Mesodermal cell (in vitro differentiated cells): ENCODE measurements around the gene PLXNA4.

ENCODE experiments used
- H3K27ac ChIP-seq: 2 replicates; pipeline ENCODE4 v1.7.0; 2013; ENCODE audit warnings: mild to moderate bottlenecking, low read depth, low read length, moderate library complexity; ENCODE audit not compliant: severe bottlenecking
- H3K36me3 ChIP-seq: 2 replicates; pipeline ENCODE4 v1.7.1; 2013; ENCODE audit warnings: mild to moderate bottlenecking, low read length, moderate library complexity; ENCODE audit not compliant: control insufficient read depth, insufficient read depth
- H3K4me1 ChIP-seq: one replicate; pipeline ENCODE4 v1.7.1; 2013; ENCODE audit warnings: mild to moderate bottlenecking, low read length; ENCODE audit not compliant: insufficient read depth, control insufficient read depth, poor library complexity, severe bottlenecking
- H3K4me3 ChIP-seq: 2 replicates; pipeline ENCODE4 v1.7.0; 2013; ENCODE audit warnings: low read length, control low read depth, mild to moderate bottlenecking; ENCODE audit not compliant: insufficient read depth, poor library complexity, severe bottlenecking; ENCODE audit errors: extremely low read depth
- H3K9me3 ChIP-seq: 2 replicates; pipeline ENCODE4 v1.7.1; 2013; ENCODE audit warnings: mild to moderate bottlenecking, low read length, moderate library complexity; ENCODE audit not compliant: control insufficient read depth
- WGBS, 2 experiments: methylation state at CpG; one replicate each; pipeline ENCODE4 v1.1.5; 2013; ENCODE audit warnings: missing lambda C conversion rate in 2 of 2; ENCODE audit not compliant: insufficient coverage in 2 of 2; 5-methylcytosine and 5-hydroxymethylcytosine counted together

The PLXNA4 gene

DNA sequence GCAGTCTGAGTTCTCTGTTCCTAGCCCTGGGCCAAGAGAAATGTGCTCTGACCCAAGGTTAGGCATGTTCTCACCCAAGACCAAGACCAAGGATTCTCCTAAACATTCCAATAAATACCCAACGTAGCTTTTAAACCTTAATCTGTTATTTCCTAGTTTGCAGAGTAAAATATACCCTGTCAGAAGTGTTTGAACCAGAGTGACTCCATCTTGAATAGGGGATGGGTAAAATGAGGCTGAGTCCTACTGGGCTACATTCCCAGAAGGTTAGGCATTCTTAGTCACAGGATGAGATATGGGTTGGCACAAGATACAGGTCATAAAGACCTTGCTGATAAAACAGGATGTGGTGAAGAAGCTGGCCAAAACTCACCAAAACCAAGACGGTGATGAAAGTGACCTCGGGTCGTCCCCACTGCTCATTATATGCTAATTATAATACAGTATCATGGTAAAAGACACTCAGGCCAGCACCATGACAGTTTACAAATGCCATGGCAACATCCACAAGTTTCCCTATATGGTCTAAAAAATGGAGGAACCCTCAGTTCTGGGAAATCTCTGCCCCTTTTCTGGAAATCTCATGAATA is 27.7 kb downstream of the PLXNA4 start:
- H3K27ac ChIP-seq: no peak overlapping the region
- WGBS, 2 experiments: no CpG with 5 or more reads among the region's 4 CpGs

DNA sequence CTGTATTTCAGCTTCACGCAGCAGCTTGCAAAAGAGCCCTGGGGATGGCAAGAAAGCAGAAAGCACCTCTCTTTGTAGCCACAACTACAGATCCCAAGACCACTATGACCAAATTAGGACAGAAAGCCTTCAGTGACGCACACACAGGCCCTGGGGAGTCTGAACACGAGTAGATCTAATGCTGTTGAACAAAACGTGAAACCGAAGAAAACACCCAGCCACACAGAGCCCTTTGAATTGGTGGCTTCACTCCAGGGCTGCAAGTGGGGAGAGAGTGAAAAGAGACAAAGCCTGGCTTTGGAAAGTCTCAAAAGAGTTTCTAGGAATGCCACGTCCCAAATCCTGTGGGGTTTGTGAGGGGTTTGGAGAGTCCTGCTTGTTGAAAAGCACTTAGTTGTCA is 28.4 kb downstream of the PLXNA4 start:
- H3K36me3 ChIP-seq: no peaks in the 10 kb centered on the region
- no peak overlapping the region for H3K4me3 ChIP-seq
- WGBS, 2 experiments: 77 to 79% methylated on average over 4 to 5 of the region's 6 CpGs
- H3K4me1 ChIP-seq: no peaks in the 10 kb centered on the region
- H3K27ac ChIP-seq: no peak overlapping the region
- peaks cover 11% of the 10 kb centered on the region for H3K9me3 ChIP-seq

More for the DNA sequence above, 27.7 kb downstream of the PLXNA4 start:
- Histone ChIP-seq H3K36me3 (no peaks in the 10 kb centered on the region), H3K4me1 (no peaks in the 10 kb centered on the region), H3K4me3 (no peak overlapping the region), H3K9me3 (peaks cover 11% of the 10 kb centered on the region)

DNA sequence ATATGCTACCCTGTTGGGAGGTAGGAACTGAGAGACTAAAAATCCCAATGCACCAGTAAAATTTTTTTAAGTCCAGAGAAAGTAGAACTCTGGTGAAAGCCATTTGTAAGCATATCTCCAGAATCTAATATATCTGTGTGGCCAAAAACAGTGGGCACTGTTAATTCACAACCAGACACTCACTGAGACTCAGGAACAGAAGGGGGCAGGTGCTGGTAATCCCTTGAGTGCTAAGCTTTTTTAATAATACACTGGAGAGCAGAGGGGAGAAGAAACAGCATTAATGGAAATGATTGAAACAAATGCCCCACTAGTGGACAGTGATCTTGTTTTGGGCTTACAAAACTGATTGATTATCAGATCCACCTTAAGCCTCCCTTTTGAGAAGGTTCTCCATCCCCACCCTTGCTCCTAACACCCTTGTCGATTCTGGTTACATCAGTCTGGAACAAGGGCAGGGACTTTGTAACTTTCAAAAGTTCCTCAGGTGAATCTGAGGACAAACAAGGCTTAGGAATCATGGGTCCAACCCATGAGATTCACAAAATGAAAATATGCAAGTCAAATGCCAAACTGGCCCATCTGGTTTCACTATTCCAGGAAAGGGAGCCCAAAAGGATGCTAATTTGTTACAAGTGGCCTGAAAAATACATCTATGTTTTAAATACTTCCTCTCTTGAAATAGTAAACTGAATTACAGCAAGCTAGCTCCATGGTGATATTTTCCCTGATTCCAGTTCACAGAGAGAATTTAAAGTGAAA is 29.7 kb downstream of the PLXNA4 start:
- WGBS, 2 experiments: 89% methylated on average over 1 of the region's 1 CpG
- no peak overlapping the region for H3K4me3 ChIP-seq
- no peak overlapping the region for H3K27ac ChIP-seq
- peaks cover 11% of the 10 kb centered on the region for H3K9me3 ChIP-seq
- H3K36me3 ChIP-seq: no peaks in the 10 kb centered on the region
- H3K4me1 ChIP-seq: no peaks in the 10 kb centered on the region

DNA sequence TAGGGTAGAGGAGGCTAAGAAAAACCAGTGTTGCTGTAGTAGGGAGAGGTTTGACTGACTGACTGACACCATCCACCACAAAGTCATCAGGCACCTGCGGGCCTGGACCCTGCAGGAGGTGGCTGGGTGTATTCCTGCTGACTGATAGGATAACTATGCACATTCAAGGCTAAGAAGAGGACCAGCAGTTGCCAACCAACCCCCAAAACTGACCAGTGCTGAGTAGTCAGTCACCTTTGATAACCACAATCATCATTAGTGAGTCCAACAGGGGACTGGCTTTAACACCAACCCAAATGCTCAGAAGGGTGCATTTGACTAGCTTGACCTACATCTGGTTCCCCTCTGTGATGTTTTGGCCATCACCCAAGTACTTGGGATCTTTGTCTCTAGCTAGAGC is 30.5 kb downstream of the PLXNA4 start:
- no peaks in the 10 kb centered on the region for H3K4me1 ChIP-seq
- H3K36me3 ChIP-seq: no peaks in the 10 kb centered on the region
- H3K4me3 ChIP-seq: no peak overlapping the region
- peaks cover 3% of the 10 kb centered on the region for H3K9me3 ChIP-seq
- no peak overlapping the region for H3K27ac ChIP-seq
- WGBS, 2 experiments: no CpG with 5 or more reads among the region's 1 CpG

DNA sequence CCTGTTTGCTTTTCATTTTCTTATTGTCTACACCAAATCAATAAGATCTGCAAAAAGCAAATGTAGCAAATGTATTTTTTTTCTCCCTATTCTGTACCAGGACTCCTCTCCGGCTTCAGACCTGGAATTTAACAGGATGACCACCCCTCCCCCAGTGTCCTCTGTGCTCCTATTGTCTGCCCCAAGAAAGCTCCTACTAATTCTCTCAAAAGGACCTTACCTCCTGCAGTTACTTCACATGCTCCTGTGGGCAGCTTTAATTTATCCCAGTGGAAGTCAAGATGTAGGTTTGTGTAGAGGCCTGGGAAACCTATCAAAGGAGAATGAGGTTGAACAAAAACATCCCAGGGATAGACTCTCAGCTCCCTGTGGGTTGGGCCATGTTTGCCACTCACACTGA is 31.3 kb downstream of the PLXNA4 start:
- no peak overlapping the region for H3K27ac ChIP-seq
- 46% methylated on average over 1 of the region's 1 CpG; no CpG with 5 or more reads in 1 of the 2 experiments for WGBS, 2 experiments
- H3K9me3 ChIP-seq: no peaks in the 10 kb centered on the region
- H3K4me1 ChIP-seq: no peaks in the 10 kb centered on the region
- H3K4me3 ChIP-seq: no peak overlapping the region
- no peaks in the 10 kb centered on the region for H3K36me3 ChIP-seq

DNA sequence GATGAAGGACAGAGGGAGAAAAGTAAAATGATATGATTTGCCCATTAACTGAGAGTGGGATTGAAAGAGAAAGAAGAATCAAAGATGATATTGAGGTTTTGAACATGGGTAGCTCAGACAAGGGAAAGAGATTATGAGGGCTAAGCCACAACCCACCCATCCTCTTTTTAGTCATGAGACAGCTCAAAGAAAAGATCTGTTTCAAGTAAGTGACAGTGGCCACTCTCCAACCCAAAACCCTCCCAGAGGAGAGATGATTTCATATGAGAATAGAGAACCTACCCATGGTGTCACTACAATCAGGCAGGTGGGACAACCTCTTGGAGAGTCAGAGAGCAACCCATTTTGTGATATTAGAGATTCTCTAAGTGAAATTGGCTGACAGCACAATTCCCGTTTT is 32.2 kb downstream of the PLXNA4 start:
- no peak overlapping the region for H3K27ac ChIP-seq
- H3K4me3 ChIP-seq: no peak overlapping the region
- no peaks in the 10 kb centered on the region for H3K4me1 ChIP-seq
- 70 to 88% methylated on average over 1 of the region's 1 CpG for WGBS, 2 experiments
- no peaks in the 10 kb centered on the region for H3K9me3 ChIP-seq
- H3K36me3 ChIP-seq: no peaks in the 10 kb centered on the region

DNA sequence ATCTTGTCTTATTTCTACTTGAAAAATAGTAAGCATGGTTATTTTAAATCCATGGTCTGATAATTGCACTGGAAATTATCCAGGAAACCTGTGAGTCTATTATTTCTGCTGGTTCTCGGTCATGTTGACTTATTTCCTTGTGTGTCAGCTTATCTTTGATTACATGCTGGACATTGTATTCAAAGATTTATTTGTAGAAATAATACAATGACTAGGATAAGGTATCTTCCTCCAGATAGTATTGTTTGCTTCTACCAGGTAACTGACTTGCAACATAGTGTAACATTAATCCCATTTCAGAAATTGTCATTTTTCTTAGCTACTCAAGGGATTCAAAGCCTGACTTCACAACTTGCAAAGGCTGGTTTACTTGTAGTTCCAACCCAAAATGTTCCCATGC is 33.4 kb downstream of the PLXNA4 start:
- H3K27ac ChIP-seq: no peak overlapping the region
- no peak overlapping the region for H3K4me3 ChIP-seq
- no peaks in the 10 kb centered on the region for H3K9me3 ChIP-seq
- H3K36me3 ChIP-seq: no peaks in the 10 kb centered on the region
- WGBS, 2 experiments: no CpG with 5 or more reads among the region's 1 CpG
- no peaks in the 10 kb centered on the region for H3K4me1 ChIP-seq

DNA sequence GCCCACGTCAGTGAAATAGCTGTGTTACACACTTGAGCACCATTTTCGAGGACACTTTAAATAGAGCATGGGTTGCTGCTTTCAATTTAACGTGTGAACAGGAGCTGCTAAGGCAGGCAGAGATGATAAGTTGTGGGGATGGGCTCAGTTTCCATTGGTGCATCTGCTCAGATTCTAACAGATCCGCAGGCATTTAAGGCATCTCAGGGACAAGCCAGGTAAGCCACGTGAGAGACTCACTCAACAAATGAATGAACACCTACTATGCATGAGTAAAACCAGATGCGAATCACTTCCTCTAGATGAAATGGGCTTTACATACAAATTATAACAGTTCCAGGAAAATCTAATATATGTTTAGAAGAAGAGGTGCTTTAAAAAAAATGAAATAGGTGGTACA is 34.6 kb downstream of the PLXNA4 start:
- WGBS, 2 experiments: 50 to 59% methylated on average over 1 to 3 of the region's 6 CpGs
- Histone ChIP-seq H3K27ac (no peak overlapping the region), H3K4me1 (peaks cover 9% of the 10 kb centered on the region), H3K4me3 (no peak overlapping the region), H3K36me3 (no peaks in the 10 kb centered on the region), H3K9me3 (no peaks in the 10 kb centered on the region)

DNA sequence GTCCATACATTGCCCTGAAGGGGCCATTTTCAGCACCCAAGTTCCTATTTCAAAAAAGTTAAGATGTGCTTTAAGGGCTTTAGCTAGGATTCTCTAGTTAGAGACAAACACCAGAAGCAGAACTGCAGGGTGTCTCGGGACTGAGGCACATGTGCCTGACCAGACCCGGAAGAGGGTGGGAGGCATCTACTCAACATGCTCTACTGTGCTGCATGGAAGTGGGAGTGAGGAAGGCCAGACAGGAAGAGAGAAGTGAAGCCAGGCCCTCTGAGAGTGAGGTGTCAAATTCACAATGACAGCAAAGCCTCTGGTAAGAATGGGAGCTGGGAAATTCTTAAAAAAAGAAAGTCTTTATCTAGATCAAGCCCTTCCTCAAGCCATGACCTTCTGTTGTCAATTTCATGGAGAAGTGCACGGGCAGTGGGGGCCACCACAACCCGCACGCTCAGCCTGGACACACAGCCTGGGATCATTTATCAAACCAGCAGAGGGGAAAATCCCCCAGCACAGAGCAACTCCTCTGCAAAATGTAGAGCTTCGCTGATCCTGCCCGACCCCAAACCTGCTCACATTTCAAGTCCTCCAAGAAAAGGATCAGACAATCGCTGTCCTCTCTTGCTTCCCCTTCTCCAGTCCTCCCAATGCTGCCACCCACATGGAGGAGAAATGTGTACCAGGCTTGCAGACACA is 38.7 kb downstream of the PLXNA4 start:
- WGBS, 2 experiments: 88 to 94% methylated on average over 8 of the region's 8 CpGs
- Histone ChIP-seq H3K27ac (no peak overlapping the region), H3K4me3 (no peak overlapping the region), H3K4me1 (peaks cover 14% of the 10 kb centered on the region), H3K9me3 (no peaks in the 10 kb centered on the region), H3K36me3 (no peaks in the 10 kb centered on the region)

DNA sequence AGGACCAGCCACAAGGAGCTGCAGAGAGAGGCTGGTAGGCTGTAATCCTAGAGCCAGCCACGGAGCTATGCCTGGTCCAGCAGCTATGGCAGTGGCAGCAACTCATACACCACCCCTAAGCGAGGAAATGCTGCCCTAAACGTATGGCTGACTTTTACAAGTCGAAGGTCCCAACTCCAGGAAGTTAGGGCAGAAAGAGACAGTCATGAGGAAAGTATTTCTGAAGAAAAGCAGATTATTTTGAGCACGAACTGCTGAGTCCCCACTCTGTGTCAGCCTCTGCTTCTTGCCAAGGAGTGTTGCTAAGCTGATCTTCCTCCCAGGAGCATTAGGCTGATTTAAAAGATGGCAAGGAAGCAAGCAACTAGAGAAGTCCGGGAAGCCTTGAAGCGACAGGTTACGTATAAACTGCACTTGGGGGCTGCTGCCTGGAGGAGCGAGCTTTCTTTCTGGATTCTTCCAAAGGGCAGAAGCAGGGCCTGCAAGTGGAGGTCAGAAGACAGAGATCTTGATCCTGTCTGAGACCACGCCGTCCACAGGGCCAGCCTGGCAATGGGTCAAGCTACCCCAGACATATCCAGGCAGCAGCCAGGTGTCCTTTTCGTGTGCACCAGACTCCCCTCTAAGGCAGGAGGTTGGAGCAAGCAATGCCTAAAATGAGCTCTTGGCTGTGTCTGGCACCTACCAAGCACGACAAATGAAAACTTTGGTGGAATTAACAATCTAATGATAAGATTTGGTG is 39.4 kb downstream of the PLXNA4 start:
- Histone ChIP-seq H3K4me1 (peaks cover 14% of the 10 kb centered on the region), H3K36me3 (no peaks in the 10 kb centered on the region), H3K27ac (no peak overlapping the region), H3K9me3 (no peaks in the 10 kb centered on the region), H3K4me3 (no peak overlapping the region)
- WGBS, 2 experiments: 84 to 91% methylated on average over 10 of the region's 13 CpGs
